Stomach (tissue), 4 donors: ENCODE data around the gene RANBP3.

ENCODE experiments used
- POLR2AphosphoS5 ChIP-seq, 3 donors: sonication (generic); formaldehyde crosslinking; IDR thresholded peaks; one replicate each; pipeline ENCODE4 v1.6.1; 2016; ENCODE audit warnings: antibody characterized with exemption in 3 of 3
- TF ChIP-seq, protein P1 (sequence below), 7 experiments: fragments of 450-650 bp in 4 of 7; fragments of 200-600 bp in 3 of 7; sonication (generic) in 3 of 7; IDR thresholded peaks; one replicate each; pipeline ENCODE4 v1.5.1; 2016 to 2019; ENCODE audit warnings: antibody characterized with exemption in 7 of 7, control low read depth in 2 of 7, mild to moderate bottlenecking in 1 of 7

DNA sequence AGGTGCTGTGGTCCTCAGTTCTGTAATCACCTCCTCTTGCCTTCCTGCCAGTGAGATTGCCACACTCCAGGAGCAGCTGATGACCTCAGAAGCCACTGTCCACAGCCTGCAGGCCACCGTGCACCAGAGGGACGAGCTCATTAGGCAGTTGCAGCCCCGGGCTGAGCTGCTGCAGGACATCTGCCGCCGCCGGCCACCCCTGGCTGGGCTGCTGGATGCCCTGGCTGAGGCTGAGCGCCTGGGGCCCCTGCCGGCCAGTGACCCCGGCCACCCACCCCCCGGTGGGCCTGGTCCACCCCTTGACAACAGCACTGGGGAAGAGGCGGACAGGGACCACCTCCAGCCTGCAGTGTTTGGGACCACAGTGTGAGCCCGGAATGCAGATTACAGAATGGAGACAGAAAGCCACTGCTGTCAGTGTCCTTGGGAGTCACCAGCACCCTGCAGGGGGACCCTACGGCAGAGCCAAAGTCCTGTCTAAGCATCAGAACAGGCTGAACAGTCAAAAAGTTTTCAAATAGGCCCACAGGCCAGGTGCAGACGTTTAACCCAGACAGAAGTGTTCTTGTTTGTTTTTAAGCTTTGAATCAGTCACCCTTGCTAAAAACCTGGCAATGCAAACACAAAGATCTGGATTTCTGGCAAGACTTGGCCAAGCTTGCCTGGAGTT is 69.0 kb downstream of the RANBP3 start:
- TF ChIP-seq, protein P1, sequence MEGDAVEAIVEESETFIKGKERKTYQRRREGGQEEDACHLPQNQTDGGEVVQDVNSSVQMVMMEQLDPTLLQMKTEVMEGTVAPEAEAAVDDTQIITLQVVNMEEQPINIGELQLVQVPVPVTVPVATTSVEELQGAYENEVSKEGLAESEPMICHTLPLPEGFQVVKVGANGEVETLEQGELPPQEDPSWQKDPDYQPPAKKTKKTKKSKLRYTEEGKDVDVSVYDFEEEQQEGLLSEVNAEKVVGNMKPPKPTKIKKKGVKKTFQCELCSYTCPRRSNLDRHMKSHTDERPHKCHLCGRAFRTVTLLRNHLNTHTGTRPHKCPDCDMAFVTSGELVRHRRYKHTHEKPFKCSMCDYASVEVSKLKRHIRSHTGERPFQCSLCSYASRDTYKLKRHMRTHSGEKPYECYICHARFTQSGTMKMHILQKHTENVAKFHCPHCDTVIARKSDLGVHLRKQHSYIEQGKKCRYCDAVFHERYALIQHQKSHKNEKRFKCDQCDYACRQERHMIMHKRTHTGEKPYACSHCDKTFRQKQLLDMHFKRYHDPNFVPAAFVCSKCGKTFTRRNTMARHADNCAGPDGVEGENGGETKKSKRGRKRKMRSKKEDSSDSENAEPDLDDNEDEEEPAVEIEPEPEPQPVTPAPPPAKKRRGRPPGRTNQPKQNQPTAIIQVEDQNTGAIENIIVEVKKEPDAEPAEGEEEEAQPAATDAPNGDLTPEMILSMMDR (IDR thresholded peaks at IDR 0.05), result no peak
- no peak for TF ChIP-seq POLR2AphosphoS5 (IDR thresholded peaks at IDR 0.05)
